GM12891 (cell line): Measurements from ENCODE around the gene SPNS2.

Experiments used
- POLR2A ChIP-seq: IDR thresholded peaks from 2 replicates; pipeline ENCODE4 v1.6.1; 2011; ENCODE audit warnings: low read depth, low read length, control low read depth
- TAF1 ChIP-seq: IDR thresholded peaks from 2 replicates; pipeline ENCODE4 v1.6.1; 2011; ENCODE audit warnings: low read depth, low read length, control low read depth

GRCh38 chr17:4453812-4454591 is 44.7 kb upstream of the SPNS2 start:
- TF ChIP-seq POLR2A (no peak), TAF1 (no peak)
